NCI-H2227 treated with DMSO at 0.1 percent for 48 hours (cell line): Measurements from ENCODE around the gene GLOD4.
"Not testable (repeated sequence)": the region's sequence is repeated elsewhere in the genome, so short reads cannot be mapped to it uniquely, and the experiment has no call there.

Source experiments
- DNase-seq: peaks from one replicate; lab custom pipeline; 2025; lab: John Stamatoyannopoulos, UW

The GLOD4 gene

DNA sequence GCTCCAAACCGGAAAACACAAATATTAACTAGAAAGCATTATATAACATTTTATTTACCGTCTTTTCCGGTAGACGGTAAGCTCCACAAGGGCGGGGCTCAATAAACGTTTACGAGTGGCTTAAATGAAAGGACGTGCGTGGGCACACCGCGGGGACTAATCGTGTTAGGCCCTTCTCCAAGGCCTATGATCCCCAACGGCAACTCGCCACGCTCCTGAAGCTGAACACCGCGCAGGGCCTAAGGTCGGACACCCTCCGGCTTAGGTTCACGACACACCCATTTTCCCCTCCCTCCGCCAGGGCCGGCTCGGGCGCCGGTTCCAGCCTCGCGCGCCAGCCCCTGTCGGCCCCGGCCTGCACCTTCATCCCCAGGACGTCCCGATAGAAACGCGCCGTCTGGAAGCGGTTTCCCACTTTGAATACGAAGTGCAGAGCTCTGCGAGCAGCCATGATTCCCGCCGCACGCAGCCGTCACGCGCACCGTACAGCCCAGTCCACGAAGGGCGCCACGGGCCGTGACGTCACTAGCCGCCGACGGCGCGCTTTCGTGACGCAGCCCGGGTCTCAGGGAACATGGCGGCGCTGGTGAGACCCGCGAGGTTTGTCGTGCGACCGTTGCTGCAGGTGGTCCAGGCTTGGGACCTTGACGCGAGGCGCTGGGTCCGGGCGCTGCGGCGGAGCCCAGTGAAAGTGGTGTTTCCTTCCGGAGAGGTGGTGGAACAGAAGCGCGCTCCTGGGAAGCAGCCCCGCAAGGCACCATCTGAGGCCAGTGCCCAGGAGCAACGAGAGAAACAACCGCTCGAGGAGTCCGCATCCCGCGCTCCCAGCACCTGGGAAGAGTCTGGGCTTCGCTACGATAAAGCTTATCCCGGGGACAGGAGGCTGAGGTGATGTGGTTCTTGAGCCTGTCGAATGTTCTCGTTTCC is at the start of gene GLOD4, which contains the start of gene MRM3:
GLOD4 (minus strand) TSS at position 476 of the 927 bp plus-strand sequence; CDS start at position 451, 25 bp downstream.
MRM3 (plus strand) TSS at position 549 of the 927 bp plus-strand sequence; CDS start at position 575, 26 bp downstream.
- DNase-seq, result peak; percentile 61

DNA sequence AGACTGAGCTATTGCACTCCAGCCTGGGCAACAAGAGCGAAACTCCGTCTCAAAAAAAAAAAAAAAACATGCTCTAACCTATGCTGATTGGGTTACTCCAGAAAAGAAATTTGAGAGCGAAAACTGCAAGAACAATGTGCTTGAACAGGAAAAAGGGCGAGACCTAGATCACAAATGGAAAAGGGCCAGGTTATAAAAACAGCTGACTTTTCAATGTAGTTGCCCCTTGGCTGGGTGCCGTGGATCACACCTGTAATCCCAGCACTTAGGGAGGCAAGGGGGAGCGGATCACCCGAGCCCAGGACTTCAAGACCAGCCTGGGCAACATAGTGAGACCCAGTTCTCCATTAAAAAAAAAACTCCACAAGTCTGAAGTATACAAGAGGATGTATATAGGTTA is 48.9 kb upstream of the GLOD4 start:
- DNase-seq, result no peak

- no peak for DNase-seq
These were observed 48.3 kb upstream of the GLOD4 start for GRCh38 chr17:830381-830780.

DNA sequence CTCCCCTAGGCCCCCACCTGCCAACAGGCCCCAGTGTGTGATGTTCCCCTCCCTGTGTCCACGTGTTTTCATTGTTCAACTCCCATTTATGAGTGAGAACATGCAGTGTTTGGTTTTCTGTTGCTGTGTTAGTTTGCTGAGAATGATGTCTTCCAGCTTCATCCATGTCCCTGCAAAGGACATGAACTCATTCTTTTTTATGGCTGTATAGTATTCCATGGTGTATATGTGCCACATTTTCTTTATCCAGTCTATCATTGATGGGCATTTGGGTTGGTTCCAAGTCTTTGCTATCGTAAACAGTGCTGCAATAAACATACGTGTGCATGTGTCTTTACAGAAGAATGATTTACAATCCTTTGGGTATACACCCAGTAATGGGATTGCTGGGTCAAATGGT is 47.5 kb upstream of the GLOD4 start:
- DNase-seq, result not testable (repeated sequence)

- DNase-seq, result no peak
These were observed 46.7 kb upstream of the GLOD4 start for GRCh38 chr17:828761-829160.

GRCh38 chr17:826778-827177 is 44.7 kb upstream of the GLOD4 start:
- DNase-seq, result no peak

GRCh38 chr17:825216-825615 is 43.1 kb upstream of the GLOD4 start:
- DNase-seq, result no peak

GRCh38 chr17:824378-824777 is 42.3 kb upstream of the GLOD4 start:
- no peak for DNase-seq

- no peak for DNase-seq
These were observed 41.4 kb upstream of the GLOD4 start for GRCh38 chr17:823501-823902.

DNA sequence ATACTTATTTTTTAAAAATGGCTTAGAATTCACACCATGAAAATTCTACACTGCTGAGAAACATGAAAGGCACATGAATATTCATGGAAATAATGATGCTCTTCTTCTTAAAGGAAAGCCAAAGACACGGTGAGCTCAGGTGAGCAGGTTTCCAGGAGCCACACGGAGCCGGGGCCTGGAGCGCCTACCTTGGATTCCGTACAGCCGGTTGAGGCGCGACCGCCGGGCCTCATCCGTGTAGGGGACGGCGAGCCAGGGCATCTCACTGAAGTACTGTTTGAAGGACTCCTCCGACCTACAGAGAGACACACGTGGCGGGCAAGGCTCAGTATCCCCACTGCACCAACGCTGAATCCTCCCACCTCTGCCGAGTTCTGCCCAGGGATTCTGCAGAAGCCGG is 37.2 kb upstream of the GLOD4 start:
- no peak for DNase-seq

DNA sequence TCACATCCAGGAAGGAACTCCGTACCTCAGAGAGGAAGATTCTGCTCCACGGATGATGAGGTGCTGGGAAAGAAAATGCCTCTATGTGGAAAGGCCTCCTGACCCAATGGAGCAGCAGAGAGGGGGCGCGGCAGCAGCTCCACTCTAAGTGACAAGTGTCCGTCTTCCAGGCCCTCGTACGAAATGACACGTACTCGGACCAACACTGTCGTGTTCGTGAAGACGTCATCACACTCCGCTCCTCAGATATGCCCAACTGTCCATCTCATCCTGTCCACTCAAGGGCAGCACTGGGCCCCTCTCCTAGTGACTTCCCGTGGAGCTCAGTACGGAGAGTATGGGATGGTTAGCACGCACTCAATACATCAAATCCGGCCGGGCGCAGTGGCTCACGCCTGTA is 32.3 kb upstream of the GLOD4 start:
- no peak for DNase-seq

GRCh38 chr17:812638-813204 is 30.6 kb upstream of the GLOD4 start:
- DNase-seq, result no peak

DNA sequence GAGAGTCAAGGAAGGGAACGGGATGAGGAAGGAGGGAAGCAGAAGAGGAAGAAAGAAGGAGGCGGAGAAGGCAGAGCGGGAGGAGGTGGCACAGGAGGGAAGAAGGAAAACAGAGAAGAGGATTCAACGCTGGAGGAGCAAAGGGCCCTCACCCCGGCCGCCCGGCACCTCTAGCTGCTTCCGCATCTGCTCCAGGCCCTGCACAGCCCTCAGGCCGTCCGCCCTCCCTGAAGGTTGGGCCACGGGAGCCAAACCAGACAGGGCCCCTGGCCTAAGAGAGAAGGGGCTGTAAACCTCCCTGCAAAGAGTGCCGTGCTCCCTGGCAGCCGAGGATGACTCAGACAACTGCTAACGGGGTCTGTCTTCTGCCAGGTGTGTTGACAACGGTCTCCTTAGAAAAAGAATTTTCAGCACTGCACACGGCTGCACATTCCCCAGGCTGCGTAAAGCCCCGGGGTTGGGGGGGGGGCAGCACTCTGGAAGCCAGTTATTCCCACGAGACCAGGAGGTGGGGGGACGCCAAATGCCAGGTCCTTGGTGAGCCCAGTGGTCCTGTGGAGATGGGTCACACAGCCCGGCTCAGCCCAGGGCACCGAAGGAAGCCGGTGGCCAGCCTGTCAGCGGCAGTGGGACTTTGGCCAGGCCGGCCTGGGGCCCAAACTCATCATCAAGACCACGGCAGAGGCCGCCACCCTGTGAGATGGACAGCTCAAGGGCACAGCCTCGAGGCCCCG is 29.1 kb upstream of the GLOD4 start:
- DNase-seq, result no peak

DNA sequence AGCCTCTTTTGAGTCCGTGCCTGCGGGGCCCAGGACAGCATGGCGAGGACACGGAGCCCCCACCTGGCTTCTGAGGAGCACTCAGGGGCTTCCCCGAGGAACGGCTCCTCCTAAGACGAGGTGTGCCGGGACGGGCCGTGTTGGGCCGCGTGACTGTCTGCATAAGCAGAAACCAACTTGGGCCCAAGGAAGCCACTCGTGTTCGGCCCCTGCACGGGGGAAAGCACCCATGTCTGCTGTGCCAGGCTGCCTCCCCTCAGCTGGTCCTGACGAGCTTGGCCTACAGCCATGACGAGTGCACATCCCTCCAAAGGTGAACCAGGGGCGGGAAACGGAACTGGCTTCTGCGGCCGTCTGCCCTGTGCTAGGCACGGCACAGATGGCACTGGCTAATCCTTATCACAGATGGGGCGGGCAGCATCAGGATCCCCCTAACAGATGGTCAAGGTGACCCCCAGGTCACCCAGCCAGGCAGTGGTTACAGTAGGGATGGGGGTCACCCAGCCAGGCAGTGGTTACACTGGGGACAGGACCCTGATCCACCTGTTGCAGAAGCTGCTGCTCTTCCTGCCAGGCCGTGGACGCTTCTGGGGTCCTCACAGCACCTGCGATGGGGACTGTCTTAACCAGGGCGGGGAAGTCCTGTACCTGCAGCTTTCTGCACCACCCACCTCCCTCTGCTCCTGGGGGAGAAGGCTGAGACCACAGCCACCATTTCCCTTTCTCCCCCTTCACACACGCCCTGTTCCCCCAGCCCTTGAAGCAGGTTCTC is 25.6 kb upstream of the GLOD4 start:
- DNase-seq, result no peak

- no peak for DNase-seq
These were observed 24.9 kb upstream of the GLOD4 start for GRCh38 chr17:806781-807522.

GRCh38 chr17:806346-806745 is 24.3 kb upstream of the GLOD4 start:
- no peak for DNase-seq

DNA sequence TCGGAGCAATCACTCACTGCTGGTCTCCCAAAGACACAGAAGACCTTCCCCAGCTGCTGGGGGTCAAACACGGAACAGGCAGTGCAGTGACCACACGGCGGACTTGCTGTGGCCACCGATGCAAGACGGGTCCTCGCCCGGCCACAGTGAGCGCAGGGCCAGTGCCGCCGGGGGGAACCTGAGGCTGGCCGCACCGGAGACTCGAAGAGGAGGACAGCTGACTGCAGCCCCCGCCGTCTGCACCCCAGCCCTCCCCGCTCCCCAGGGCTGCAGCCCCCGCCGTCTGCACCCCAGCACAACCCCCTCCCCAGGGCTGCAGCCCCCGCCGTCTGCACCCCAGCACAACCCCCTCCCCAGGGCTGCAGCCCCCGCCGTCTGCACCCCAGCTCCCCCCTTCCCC is 23.8 kb upstream of the GLOD4 start:
- DNase-seq, result not testable (repeated sequence)

DNA sequence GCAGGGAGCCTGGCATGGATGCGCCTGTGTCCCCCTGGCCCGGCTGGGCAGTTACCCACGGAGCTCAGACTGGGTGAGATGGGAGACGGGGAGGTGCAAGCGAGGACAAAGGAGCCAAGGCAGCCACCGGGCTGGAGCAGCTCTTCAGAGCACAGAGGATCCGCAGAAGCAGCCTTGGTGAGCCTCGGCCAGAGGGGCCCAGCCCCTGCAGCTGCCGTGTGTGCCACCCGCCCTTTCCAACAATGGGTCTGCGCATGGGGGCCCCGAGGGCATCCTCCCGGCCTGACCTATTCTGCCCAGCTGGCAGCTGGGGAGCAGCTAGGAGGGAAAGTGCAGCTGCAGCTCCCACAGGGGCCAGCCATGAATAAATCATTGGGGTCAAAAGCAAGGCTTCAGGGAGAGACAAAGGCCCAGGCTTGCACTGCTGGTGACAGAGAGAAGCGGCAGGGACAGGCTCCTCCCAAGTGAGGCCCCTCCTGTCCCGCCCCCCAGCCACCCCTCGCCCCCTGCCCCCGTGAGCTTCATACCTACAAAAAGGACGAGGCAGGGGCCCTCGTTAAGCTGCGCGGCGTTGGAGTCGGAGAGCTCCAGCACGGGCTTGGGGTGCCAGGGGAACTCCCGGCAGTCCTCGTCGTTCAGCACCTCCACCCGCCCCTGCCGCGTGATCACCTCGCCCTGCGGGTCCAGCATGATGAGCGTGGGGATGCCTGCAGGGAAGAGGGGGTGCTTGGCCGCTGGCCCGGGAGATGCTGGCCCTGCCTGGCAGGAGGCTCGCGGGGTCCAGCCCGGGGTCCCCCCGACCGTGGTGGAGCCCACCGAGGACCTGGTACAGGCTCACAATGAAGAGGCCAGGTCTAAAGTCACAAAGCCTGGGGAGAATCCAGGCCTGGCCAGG is 22.7 kb upstream of the GLOD4 start:
- DNase-seq, result no peak

DNA sequence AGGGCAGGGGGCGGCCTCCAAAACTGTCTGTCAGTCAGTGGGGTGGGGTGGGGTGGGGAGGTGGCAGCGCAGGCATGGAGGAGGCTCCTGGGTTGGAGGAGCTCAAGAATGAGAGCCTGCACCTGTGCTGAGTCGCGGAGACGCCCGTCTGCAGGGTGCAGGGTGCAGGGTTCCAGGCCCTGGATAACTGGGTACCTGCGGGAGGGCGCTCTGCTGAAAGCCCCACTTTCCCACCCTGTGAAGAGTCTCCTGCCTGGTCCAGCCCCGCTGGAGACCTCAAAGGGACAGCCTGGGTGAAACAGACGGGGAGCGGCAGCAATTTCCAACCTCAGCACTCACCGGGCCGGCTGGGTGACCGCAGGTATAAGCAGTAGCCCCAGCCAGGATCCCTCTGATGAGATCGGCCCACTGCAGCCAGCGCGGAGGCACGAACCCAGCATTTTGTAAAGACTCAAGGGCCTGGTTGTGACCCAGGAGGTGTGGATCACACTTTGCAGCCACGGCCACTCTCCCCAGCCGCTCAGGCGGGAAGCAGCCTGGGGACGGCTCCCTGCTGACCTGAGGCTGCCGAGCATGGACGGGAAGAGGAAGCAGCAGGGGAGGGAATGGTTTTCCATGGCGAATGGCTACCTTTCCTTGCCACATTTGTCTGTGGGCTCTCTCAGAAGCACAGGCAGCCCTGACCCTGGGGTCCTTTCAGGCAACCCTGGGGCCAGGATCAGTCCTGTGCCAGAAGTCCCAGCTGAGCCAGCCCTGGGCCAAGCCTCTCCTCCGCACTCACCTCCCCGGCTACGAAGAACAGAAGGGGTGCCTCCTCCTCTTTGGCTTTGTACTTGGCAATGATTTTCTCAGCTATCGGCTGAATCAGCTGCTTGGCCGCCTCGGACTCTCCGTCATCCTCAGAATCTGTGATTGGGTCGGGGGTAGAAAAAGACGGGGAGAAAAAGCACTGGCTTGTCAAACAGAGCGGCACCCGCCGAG is 21.1 kb upstream of the GLOD4 start:
- DNase-seq, result no peak
